HepG2 (cell line): Measurements from ENCODE around the gene HUNK. TPM values are rescaled to one million over a fixed set of nuclear protein-coding genes. Genes with fewer than 3 reads are reported as not detected.

ENCODE experiments used
- ATAC-seq: fragments of 200-7000 bp; cut with Tn5 transposase; 3 replicates; pipeline ENCODE4 v1.9.1; 2020; ENCODE audit warnings: mild to moderate bottlenecking, moderate library complexity
- BruUV-seq: library from RNA; stranded (reverse); fragments of 400-500 nt; replicated peaks from 2 replicates; lab custom pipeline; 2021; lab: Mats Ljungman, UMichigan
- CTCF ChIA-PET: fragments of 300-600 bp; formaldehyde crosslinking; extraction: SDS; loops from one replicate; lab custom pipeline; 2021; ENCODE audit warnings: low total read pairs, inconsistent platforms, low intra/inter-chr PET ratio; lab: Yijun Ruan, JAX
- POLR2A ChIA-PET: fragments of 350-600 bp; sonication (Branson Sonifier 250); formaldehyde crosslinking; loops from one replicate; lab custom pipeline; 2020; ENCODE audit warnings: antibody characterized with exemption, inconsistent platforms; lab: Yijun Ruan, JAX
- DNase-seq: peaks from one replicate; pipeline ENCODE4 v3.0.0-alpha.2; 2015; ENCODE audit warnings: low spot score
- FAIRE-seq: peaks from 3 replicates; lab custom pipeline; 2011; peaks lifted over from hg19 to GRCh38; lab: Jason Lieb, UNC
- H2AFZ ChIP-seq: one replicate; pipeline ENCODE4 v1.6.1; 2011; ENCODE audit warnings: low read length, inconsistent platforms
- H3K27ac ChIP-seq: fragments of 300-600 bp; 3 replicates; pipeline ENCODE4 v1.8.0; 2011; ENCODE audit warnings: mixed run types, mild to moderate bottlenecking, mixed read lengths, low read length, inconsistent platforms; ENCODE audit not compliant: insufficient read depth; ENCODE audit errors: extremely low read length
- H3K27me3 ChIP-seq, 2 experiments: fragments of 200-600 bp in 1 of 2; 2 replicates in 1 of 2; 3 replicates in 1 of 2; pipeline versions ENCODE4 v1.6.0 to v1.8.0; 2011; ENCODE audit warnings: low read length in 2 of 2, mild to moderate bottlenecking in 2 of 2, moderate library complexity in 2 of 2, inconsistent platforms in 1 of 2; ENCODE audit not compliant: insufficient read depth in 2 of 2, control insufficient read depth in 1 of 2
- H3K36me3 ChIP-seq, 2 experiments: fragments of 200-600 bp in 1 of 2; replicated peaks in 1 of 2; 2 replicates in 1 of 2; 3 replicates in 1 of 2; pipeline versions ENCODE4 v1.5.1 to v1.8.0; 2011; ENCODE audit warnings: low read length in 2 of 2, inconsistent platforms in 1 of 2; ENCODE audit not compliant: insufficient read depth in 2 of 2, control insufficient read depth in 1 of 2
- H3K4me1 ChIP-seq: 2 replicates; pipeline ENCODE4 v1.5.1; 2012; ENCODE audit warnings: low read length, inconsistent platforms; ENCODE audit not compliant: insufficient read depth
- H3K4me2 ChIP-seq: 2 replicates; pipeline ENCODE4 v1.6.0; 2011; ENCODE audit warnings: low read depth, low read length, inconsistent platforms
- H3K4me3 ChIP-seq, 3 experiments: fragments of 200-600 bp in 1 of 3; sonication (generic), shearing (Covaris generic) in 1 of 3; replicated peaks in 1 of 3; 2 replicates each; pipeline ENCODE4 v1.5.1; 2011 to 2016; ENCODE audit warnings: low read length in 3 of 3, inconsistent platforms in 2 of 3, low read depth in 2 of 3, mild to moderate bottlenecking in 2 of 3, control low read depth in 1 of 3, mixed read lengths in 1 of 3; ENCODE audit not compliant: insufficient read depth in 1 of 3
- H3K79me2 ChIP-seq: one replicate; pipeline ENCODE4 v1.6.1; 2011; ENCODE audit warnings: low read length, inconsistent platforms; ENCODE audit not compliant: insufficient read depth
- H3K9ac ChIP-seq: 2 replicates; pipeline ENCODE4 v1.6.0; 2011; ENCODE audit warnings: mild to moderate bottlenecking, low read depth, low read length, inconsistent platforms; ENCODE audit not compliant: insufficient read depth
- H3K9me3 ChIP-seq: 2 replicates; pipeline ENCODE4 v1.5.1; 2012; ENCODE audit warnings: mild to moderate bottlenecking, low read length
- H4K20me1 ChIP-seq: 2 replicates; pipeline ENCODE4 v1.6.0; 2011; ENCODE audit warnings: inconsistent platforms, mild to moderate bottlenecking, low read length, moderate library complexity; ENCODE audit not compliant: insufficient read depth
- ARID2 ChIP-seq: sonication (generic); formaldehyde crosslinking; IDR thresholded peaks from 2 replicates; pipeline ENCODE4 v1.8.1; 2022; ENCODE audit warnings: mild to moderate bottlenecking, missing genetic modification reagents, borderline replicate concordance
- ATF5 ChIP-seq: sonication (generic); formaldehyde crosslinking; IDR thresholded peaks from 2 replicates; pipeline ENCODE4 v1.4.0; 2020; ENCODE audit warnings: mild to moderate bottlenecking, low read depth, missing genetic modification reagents
- CTCF ChIP-seq: sonication (generic); formaldehyde crosslinking; IDR thresholded peaks from 2 replicates; pipeline ENCODE4 v1.5.0; 2020; ENCODE audit warnings: mild to moderate bottlenecking, missing genetic modification reagents, moderate library complexity
- MBNL3 ChIP-seq: fragments of 250-450 bp; sonication (Bioruptor Pico); conservative IDR thresholded peaks from 2 replicates; pipeline ENCODE4 v1.8.0; 2022; ENCODE audit warnings: mild to moderate bottlenecking, inconsistent platforms
- RBAK ChIP-seq: sonication (generic); formaldehyde crosslinking; IDR thresholded peaks from 2 replicates; pipeline ENCODE4 v1.5.1; 2020; ENCODE audit warnings: mild to moderate bottlenecking, missing genetic modification reagents
- STAG1 ChIP-seq: sonication (generic); formaldehyde crosslinking; IDR thresholded peaks from 2 replicates; pipeline ENCODE4 v1.4.0; 2020; ENCODE audit warnings: missing genetic modification reagents
- WGBS: methylation state at CpG from one replicate; pipeline ENCODE4 v1.1.6; 2017; ENCODE audit warnings: low lambda C conversion rate; 5-methylcytosine and 5-hydroxymethylcytosine counted together
- in situ Hi-C: cut with HindIII; loops from 2 replicates; pipeline ENCODE4 v1.10.0; 2017; ENCODE audit warnings: low pct_unique_long_range_greater_than_20kb; ENCODE audit not compliant: extremely low pct_ligation_motif_present
- intact Hi-C: fragments of 100-400 bp; cut with micrococcal nuclease; formaldehyde crosslinking; loops from one replicate; pipeline ENCODE4 v1.10.0; 2022; ENCODE audit not compliant: unreplicated experiment
- polyA plus RNA-seq, 8 experiments: library from polyadenylated mRNA; depleted of rRNA in 3 of 8; stranded (reverse) in 7 of 8; unstranded in 1 of 8; fragments of >200 nt; fragmentation: Illumina TruSeq in 4 of 8; extraction: Trizol in 4 of 8; gene quantifications; 2 replicates each; pipeline versions ENCODE4 v1.2.1 to v1.2.3, GENCODE V29; 2011 to 2016; ENCODE audit warnings: low read depth in 4 of 8, missing spikeins in 1 of 8, mixed read lengths in 1 of 8; ENCODE audit not compliant: insufficient read depth in 1 of 8
- total RNA-seq, 5 experiments: library from RNA; depleted of rRNA; stranded (reverse); fragments of >200 nt; fragmentation: Illumina TruSeq; extraction: Trizol; gene quantifications; 2 replicates each; pipeline ENCODE4 v1.2.3, GENCODE V29; 2016; ENCODE audit warnings: low read depth in 1 of 5

HUNK gene
- total and polyA plus RNA-seq, 2 of the 13 experiments (the other 11 are each of a cell fraction or from before 2014, with no cell fraction given): 1.8 to 1.9 TPM

GRCh38 chr21:31988492-31989290, 115.9 kb downstream of the HUNK start:
- no peak for TF ChIP-seq RBAK (CRISPR knock-in tag)
- TF ChIP-seq ARID2 (CRISPR knock-in tag): no peak
- Histone ChIP-seq H3K79me2 (no peaks in the 10 kb centered on the region), H3K27ac (no peak overlapping the region), H3K9ac (no peak overlapping the region), H3K36me3 (peaks cover 0 to 16% of the 10 kb centered on the region in 2 experiments; a peak in 2 of 5 replicates), H3K4me1 (peaks cover 17% of the 10 kb centered on the region), H4K20me1 (no peaks in the 10 kb centered on the region), H3K9me3 (no peaks in the 10 kb centered on the region), H3K4me3 (no peak overlapping the region), H2AFZ (no peak overlapping the region), H3K27me3 (no peaks in the 10 kb centered on the region), H3K4me2 (no peak overlapping the region)
- ChIA-PET POLR2A (no interaction called here), CTCF (no interaction called here)
- BruUV-seq: no TSS peak
- 77% methylated on average over 4 of the region's 4 CpGs for WGBS
- no peak for ATAC-seq
- FAIRE-seq: no peak
- in situ Hi-C loops (loop anchor here (25.0 kb wide), 1 partner anchor 274 kb away; no protein-coding TSS in a partner anchor), intact Hi-C loops (no loop called here)
- no peak for DNase-seq

- peaks cover 11% of the 10 kb centered on the region for H3K4me1 ChIP-seq
- no peak overlapping the region for H3K27ac ChIP-seq
- no peak for FAIRE-seq
- H3K36me3 ChIP-seq: peaks cover 0 to 19% of the 10 kb centered on the region in 2 experiments; a peak in 2 of 5 replicates
- no peaks in the 10 kb centered on the region for H3K27me3 ChIP-seq
- 82% methylated on average over 9 of the region's 17 CpGs for WGBS
- intact Hi-C loops (no loop called here), in situ Hi-C loops (loop anchor here (25.0 kb wide), 1 partner anchor 271 kb away; no protein-coding TSS in a partner anchor)
- H3K9me3 ChIP-seq: no peaks in the 10 kb centered on the region
- no TSS peak for BruUV-seq
- no peak for DNase-seq
- H3K9ac ChIP-seq: no peak overlapping the region
- no peak overlapping the region for H3K4me2 ChIP-seq
- no peaks in the 10 kb centered on the region for H3K79me2 ChIP-seq
- ChIA-PET CTCF (no interaction called here), POLR2A (no interaction called here)
- no peak overlapping the region for H3K4me3 ChIP-seq
- no peak overlapping the region for H2AFZ ChIP-seq
- no peak for ATAC-seq
- no peaks in the 10 kb centered on the region for H4K20me1 ChIP-seq
- TF ChIP-seq MBNL3 (CRISPR knock-in tag) (no peak), STAG1 (CRISPR knock-in tag) (peak; percentile 26; the same call in 1 of the 2 replicates), ATF5 (CRISPR knock-in tag) (no peak), CTCF (CRISPR knock-in tag) (peak; percentile 30; the same call in 1 of the 2 replicates)
Measured at GRCh38 chr21:31991356-31992331, 118.8 kb downstream of the HUNK start.
